Body of pancreas (tissue), 4 donors: ENCODE measurements around the gene CHCHD6. TPM values are rescaled to one million over a fixed set of nuclear protein-coding genes. Genes with fewer than 3 reads are reported as not detected.
A peak's percentile ranks its signal among the peaks of the same experiment; 100 is the strongest.

Experiments used
- ATAC-seq: fragments of 150-250 bp; one replicate; pipeline ENCODE4 v1.9.1; 2016
- DNase-seq, 4 donors: peaks; one replicate each; pipeline ENCODE4 v3.0.0-alpha.2; 2019
- H3K27ac ChIP-seq, 4 donors: fragments of 200-600 bp; sonication (generic); 1 replicate in 3 of 4; 2 replicates in 1 of 4; pipeline versions ENCODE4 v1.5.1 to v1.6.1; 2016 to 2019; ENCODE audit warnings: mild to moderate bottlenecking in 1 of 4, mixed read lengths in 1 of 4, moderate library complexity in 1 of 4
- H3K27me3 ChIP-seq, 2 donors: fragments of 200-600 bp; sonication (generic); one replicate each; pipeline ENCODE4 v1.6.0; 2016; ENCODE audit warnings: mild to moderate bottlenecking in 1 of 2
- H3K36me3 ChIP-seq, 2 donors: fragments of 200-600 bp; sonication (generic); replicated peaks in 1 of 2; 2 replicates each; pipeline ENCODE4 v1.5.1; 2016; ENCODE audit warnings: low read depth in 2 of 2; ENCODE audit not compliant: insufficient read depth in 1 of 2
- H3K4me1 ChIP-seq: fragments of 200-600 bp; sonication (generic); one replicate; pipeline ENCODE4 v1.6.0; 2016
- H3K4me3 ChIP-seq, 2 donors: fragments of 200-600 bp; sonication (generic); 1 replicate in 1 of 2; 2 replicates in 1 of 2; pipeline ENCODE4 v1.5.1; 2016 to 2019
- H3K9me3 ChIP-seq, 3 donors: fragments of 200-600 bp; sonication (generic); 1 replicate in 2 of 3; 2 replicates in 1 of 3; pipeline ENCODE4 v1.5.1; 2016
- CTCF ChIP-seq, 7 experiments: fragments of 450-650 bp in 4 of 7; fragments of 200-600 bp in 3 of 7; sonication (generic) in 3 of 7; IDR thresholded peaks; one replicate each; pipeline ENCODE4 v1.5.1; 2016 to 2019; ENCODE audit warnings: antibody characterized with exemption in 7 of 7
- POLR2A ChIP-seq, 3 donors: fragments of 450-650 bp; IDR thresholded peaks; one replicate each; pipeline ENCODE4 v1.6.1; 2016; ENCODE audit warnings: antibody characterized with exemption in 3 of 3, mild to moderate bottlenecking in 2 of 3
- WGBS, 2 donors: methylation state at CpG; one replicate each; pipeline ENCODE4 v1.1.5; 2017; 5-methylcytosine and 5-hydroxymethylcytosine counted together
- intact Hi-C: fragments of 100-400 bp; cut with DNase I; formaldehyde crosslinking; loops from one replicate; pipeline ENCODE4 v1.15.1; 2023
- total RNA-seq, 2 donors: library from RNA; depleted of rRNA; stranded (reverse); fragments of >200 nt; gene quantifications; one replicate each; pipeline ENCODE4 v1.1.0, GENCODE V29; 2016

Gene CHCHD6
- total RNA-seq, 2 donors from 2014 or later, result 0.66 to 10.9 TPM

GRCh38 chr3:126959921-126960603 is 256.0 kb downstream of the CHCHD6 start:
- no peak for DNase-seq
- TF ChIP-seq POLR2A (IDR thresholded peaks at IDR 0.05) (no peak), CTCF (IDR thresholded peaks at IDR 0.05) (no peak)
- H3K4me1 ChIP-seq, result peaks cover 16% of the 10 kb centered on the region

GRCh38 chr3:126960604-126960995 is 256.6 kb downstream of the CHCHD6 start:
- no peaks in the 10 kb centered on the region for H3K27me3 ChIP-seq
- H3K9me3 ChIP-seq, result no peaks in the 10 kb centered on the region
- H3K4me1 ChIP-seq, result peaks cover 16% of the 10 kb centered on the region
- peak; percentile 20 for ATAC-seq
- TF ChIP-seq POLR2A (IDR thresholded peaks at IDR 0.05) (no peak), CTCF (IDR thresholded peaks at IDR 0.05) (no peak)
- 80 to 82% methylated on average over 16 to 17 of the region's 17 CpGs for WGBS, 2 donors
- H3K27ac ChIP-seq, result no peak overlapping the region
- intact Hi-C loops, result no loop called here
- H3K36me3 ChIP-seq, result no peaks in the 10 kb centered on the region
- no peak overlapping the region for H3K4me3 ChIP-seq
- peak in 1 of 4 donors; percentile 10 for DNase-seq

More at GRCh38 chr3:126959921-126960603, 256.0 kb downstream of the CHCHD6 start:
- intact Hi-C loops, result no loop called here
- WGBS, 2 donors, result 83 to 86% methylated on average over 13 to 17 of the region's 17 CpGs
- Histone ChIP-seq H3K4me3 (no peak overlapping the region), H3K27me3 (no peaks in the 10 kb centered on the region), H3K9me3 (no peaks in the 10 kb centered on the region), H3K27ac (no peak overlapping the region), H3K36me3 (no peaks in the 10 kb centered on the region)
- ATAC-seq, result no peak

GRCh38 chr3:126961191-126961790 is 257.3 kb downstream of the CHCHD6 start:
- H3K9me3 ChIP-seq, result no peaks in the 10 kb centered on the region
- 50 to 51% methylated on average over 2 to 7 of the region's 8 CpGs for WGBS, 2 donors
- intact Hi-C loops, result no loop called here
- no peak for TF ChIP-seq CTCF (IDR thresholded peaks at IDR 0.05)
- TF ChIP-seq POLR2A (IDR thresholded peaks at IDR 0.05), result no peak
- no peaks in the 10 kb centered on the region for H3K27me3 ChIP-seq
- DNase-seq (peak; percentile 36 to 80 (median 60)), ATAC-seq (peak; percentile 53)
- H3K4me1 ChIP-seq, result peaks cover 16% of the 10 kb centered on the region
- H3K4me3 ChIP-seq, result no peak overlapping the region
- H3K27ac ChIP-seq, result no peak overlapping the region
- H3K36me3 ChIP-seq, result no peaks in the 10 kb centered on the region

GRCh38 chr3:126961791-126962461 is 257.9 kb downstream of the CHCHD6 start:
- ATAC-seq (no peak), DNase-seq (peak in 2 of 4 donors; percentile 11 to 22)
- H3K36me3 ChIP-seq, result no peaks in the 10 kb centered on the region
- H3K27ac ChIP-seq, result no peak overlapping the region
- H3K4me1 ChIP-seq, result peaks cover 16% of the 10 kb centered on the region
- H3K9me3 ChIP-seq, result no peaks in the 10 kb centered on the region
- no peak for TF ChIP-seq POLR2A (IDR thresholded peaks at IDR 0.05)
- no peak for TF ChIP-seq CTCF (IDR thresholded peaks at IDR 0.05)
- WGBS, 2 donors, result 90 to 94% methylated on average over 8 to 11 of the region's 11 CpGs
- intact Hi-C loops, result no loop called here
- H3K27me3 ChIP-seq, result no peaks in the 10 kb centered on the region
- no peak overlapping the region for H3K4me3 ChIP-seq
